GM19328 (cell line): ENCODE results near the gene FLT1.

Source experiments
- ATAC-seq: cut with Tn5 transposase; IDR thresholded peaks from one replicate; pipeline ENCODE4 v1.9.1; 2021; ENCODE audit warnings: mild to moderate bottlenecking, moderate library complexity; ENCODE audit not compliant: unreplicated experiment

The FLT1 gene

DNA sequence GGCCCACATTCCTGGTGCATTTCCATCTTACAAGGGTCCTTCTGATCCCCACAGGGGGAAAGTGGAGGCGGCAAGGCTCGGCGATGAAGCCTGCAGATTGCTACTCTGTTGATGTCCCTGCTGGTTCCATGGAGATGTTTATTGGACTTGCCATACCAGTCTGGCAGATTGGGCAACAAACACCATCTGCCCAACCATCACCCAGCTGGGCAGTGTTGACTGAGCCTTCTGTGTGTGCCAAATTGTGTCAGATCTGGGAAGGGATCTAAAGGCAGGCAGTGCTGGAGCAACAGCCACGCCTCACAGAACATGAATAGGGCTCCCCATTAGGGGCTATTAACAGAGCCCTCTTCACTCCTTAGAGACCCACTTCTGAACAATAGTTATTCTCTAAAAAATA is 35.0 kb downstream of the FLT1 start:
- ATAC-seq = no peak

DNA sequence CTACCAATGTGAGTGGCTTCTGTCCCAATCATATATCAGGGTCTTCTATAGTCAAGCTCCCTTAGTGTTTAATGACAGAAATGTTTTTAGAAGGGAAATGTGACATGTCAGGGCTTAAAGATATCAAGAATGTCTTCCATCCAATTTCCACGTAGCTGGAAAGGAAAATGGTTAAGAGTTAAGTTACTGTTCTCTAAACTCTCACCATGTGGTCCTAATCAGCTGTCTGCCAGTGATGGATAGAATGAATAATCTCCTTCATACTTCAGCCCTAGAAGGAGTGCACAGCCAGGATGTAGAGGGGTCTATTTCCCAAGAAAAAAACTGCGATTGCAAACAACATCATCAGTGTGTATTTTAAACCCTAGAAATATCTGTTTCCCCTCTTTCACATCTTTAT is 36.3 kb downstream of the FLT1 start:
- ATAC-seq = no peak

DNA sequence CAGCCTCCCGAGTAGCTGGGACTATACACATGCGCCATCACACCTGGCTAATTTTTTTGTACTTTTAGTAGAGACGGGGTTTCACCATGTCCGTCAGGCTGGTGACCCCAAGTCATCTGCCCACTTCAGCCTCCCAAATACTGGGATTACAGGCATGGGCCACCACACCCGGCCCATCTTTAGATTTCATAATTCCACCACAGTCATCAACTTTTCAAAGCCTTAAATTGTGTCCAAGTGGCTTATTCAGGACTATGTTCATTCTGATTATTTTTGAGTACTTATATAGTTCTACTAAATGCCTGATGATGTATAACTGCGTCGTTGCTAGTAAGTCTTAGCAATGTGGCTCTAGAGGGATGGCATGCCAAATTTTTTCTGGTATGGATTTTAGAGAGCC is 36.9 kb downstream of the FLT1 start:
- ATAC-seq = no peak

DNA sequence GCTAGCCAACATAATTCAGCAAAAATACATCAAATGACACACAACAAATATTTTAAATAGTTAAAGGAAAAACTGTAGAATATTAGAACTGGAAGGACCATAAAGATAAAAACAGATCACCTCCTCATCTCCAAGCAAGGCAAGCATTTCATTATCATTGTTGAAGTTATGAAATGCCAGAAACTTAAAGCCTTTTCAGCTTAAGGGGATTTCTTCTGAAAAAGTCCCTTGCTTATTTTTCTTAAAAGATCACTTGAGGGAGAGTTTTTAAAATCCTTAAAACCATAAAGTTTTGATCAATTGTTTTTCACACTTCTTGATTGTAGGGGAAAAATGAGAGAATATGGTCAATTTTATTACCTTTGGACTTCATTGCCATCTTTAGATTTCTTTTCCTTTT is 37.4 kb downstream of the FLT1 start:
- no peak for ATAC-seq

DNA sequence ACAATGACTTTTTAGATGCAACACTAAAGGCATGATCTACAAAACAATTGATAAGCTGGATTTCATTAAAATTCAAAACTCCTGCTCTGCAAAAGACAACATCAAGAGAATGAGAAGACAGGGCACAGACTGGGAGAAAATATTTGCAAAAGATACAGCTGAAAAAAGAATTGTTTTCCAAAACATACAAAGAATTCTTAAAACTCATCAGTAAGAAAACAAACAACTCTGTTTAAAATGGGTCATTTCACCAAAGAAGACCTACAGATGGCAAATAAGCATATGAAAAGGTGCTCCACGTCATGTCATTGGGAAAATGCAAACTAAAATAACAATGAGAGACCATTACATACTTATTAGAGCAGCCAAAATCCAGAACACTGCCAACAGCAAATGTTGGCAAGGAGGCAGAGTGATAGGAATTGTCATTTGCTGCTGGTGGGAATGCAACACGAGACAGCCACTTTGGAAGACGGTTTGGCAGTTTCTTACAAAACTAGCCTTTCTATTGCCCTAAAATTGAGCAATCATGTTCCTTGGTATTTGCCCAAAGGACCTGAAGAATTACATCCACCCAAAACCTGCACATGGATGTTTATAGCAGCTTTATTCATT is 39.2 kb downstream of the FLT1 start:
- no peak for ATAC-seq

DNA sequence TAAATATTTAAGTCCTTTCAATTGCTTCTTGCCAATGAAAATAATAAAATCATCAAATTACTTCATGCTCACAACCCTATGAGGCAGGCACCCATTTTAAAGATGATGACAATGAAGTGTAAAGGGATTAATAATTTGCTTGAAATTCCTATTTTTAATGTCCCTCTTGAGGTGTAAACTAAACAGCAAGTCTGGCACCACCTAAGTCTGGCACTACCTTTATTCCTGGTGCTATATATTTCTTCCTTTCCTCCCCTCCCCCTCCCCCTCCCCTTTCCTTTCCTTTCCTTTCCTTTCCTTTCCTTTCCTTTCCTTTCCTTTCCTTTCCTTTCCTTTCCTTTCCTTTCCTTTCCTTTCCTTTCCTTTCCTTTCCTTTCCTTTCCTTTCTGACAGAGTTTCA is 42.2 kb downstream of the FLT1 start:
- no peak for ATAC-seq

DNA sequence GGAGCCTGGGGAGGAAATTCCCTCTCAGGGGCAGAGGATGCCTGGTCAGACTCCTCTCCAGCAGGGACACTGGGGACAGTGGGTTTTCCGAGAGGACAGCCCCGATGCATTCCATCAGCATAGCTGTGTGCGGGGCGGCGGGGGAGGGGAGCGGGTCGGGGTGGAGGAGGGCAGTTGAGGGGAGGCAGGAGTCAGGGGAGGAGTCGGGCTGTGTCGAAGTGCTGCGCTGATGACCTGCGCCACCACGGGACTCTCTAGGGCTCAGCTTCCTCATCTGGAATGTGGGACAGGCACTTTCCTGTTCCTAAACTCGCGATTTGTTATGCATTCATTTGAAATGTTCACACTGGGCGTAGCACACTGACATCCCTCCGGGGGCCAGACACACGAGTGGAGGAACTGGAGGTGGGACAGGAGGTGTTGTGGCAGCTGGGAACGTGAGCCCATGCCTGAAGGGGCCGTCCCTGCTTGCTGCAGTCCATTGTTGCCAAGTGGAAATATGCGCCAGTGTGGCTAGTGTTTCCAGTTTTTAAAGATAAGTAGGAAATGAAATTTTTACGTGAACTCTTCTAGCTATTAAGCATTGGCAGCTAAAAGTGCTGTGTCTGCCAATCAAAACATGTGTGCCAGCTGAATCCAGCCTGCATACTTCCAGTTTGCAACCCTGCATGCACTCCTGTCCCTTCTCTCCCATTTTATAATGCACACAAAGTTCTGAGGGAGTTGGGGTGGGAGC is 43.3 kb downstream of the FLT1 start:
- no peak for ATAC-seq

DNA sequence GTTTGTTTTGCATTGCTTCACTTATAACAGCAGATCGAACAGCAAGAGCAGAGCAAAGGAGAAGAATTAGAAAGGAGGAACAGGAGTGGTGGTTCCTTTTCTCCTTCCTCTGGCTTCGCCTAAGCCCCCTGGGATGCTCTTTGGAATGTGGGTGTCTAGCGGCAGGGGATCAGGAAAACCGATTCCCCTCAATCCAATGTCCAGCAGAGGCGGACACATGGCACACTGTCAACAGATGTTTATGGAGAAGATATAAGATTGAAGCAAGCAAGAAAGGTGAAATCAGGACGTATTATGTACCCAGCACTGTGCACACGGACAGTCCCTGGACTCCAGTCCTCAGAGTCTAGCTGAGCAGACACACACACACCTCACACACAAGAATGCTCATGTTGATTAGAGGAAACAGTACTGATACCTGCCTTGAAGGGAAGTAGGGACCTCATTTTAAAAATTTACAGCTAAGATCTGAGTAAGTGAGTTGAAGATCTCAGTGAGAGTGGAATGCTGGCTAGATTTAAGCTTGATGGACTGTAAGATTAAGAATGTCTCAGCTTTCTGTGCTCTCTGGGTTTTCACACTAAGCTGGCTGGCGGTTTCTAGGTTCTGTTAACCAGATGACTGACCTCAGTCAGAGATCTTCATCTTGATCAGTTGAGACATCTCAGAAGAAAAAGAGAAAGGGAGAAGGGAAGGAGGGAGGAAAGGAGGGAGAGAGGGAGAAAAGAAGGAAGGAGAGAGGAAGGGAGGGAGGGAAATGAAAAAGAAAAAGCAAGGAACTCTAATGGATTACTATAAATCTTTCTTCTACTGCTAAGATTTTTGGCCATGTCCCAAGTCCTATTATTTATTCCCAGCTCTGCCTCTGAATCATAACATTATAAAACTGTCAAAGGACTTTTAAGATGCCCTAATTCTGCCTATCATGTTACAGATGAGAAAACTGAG is 44.8 kb downstream of the FLT1 start:
- no peak for ATAC-seq

DNA sequence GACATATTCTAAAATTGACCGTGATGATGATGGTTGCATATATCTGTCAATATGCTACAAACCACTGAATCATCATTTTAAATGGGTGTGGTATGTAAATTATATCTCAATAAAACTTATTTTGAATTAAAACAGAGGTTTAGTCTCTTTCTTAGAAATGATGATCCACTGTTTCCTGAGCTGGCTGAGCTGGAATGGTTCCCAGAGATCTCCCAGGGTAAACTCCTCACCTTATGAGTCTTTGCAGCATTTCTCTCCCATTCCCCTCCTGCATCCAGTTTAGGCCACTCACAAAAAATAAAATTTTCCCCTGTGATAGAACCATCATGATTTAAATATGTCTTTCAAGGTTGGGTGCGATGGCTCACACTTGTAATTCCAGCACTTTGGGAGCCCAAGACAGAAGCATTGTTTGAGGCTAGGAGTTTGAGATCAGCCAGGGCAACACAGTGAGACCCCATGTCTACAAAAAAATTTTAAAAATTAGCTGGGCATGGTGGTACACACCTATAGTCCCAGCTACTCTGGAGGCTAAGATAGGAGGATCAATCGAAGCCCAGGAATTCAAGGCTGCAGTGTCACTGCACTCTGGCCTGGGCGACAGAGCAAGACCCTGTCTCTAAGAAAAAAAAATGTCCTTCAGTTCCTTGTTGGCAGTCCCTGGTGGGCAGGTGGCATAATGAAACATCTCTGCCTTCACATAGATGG is 46.1 kb downstream of the FLT1 start:
- ATAC-seq = no peak

DNA sequence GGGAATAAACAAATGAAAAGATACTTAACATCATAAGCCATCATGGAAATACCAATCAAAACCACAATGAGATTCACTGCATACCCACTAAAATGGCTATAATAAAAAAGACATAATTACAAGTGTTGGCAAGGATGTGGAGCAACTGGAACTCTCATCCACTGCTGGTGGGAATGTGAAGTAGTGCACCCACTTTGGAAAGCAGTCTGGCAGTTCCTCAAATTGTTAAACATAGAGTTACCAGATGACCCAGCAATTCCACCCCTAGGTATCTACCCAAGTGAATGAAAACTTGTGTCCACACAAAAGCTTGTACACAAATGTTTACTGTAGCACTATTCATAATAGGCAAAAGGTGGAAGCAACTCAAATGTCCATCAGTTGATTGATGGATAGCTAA is 46.9 kb downstream of the FLT1 start:
- no peak for ATAC-seq

DNA sequence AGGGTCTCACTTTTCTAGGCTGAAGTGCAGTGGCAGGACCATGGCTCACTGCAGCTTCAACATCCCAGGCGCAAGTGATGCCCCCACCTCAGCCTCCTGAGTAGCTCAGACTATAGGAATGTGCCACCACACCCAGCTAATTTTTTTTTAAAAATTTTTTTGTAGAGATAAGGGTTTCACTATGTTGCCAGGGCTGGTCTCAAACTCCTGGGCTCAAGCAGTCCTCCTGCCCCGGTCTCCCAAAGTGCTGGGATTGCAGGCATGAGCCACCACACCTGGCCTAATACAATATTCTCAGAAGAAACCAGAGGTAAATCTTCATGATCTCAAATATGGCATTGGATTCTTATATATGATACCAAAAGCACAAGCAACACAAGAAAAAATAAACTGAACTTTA is 47.7 kb downstream of the FLT1 start:
- ATAC-seq = no peak

DNA sequence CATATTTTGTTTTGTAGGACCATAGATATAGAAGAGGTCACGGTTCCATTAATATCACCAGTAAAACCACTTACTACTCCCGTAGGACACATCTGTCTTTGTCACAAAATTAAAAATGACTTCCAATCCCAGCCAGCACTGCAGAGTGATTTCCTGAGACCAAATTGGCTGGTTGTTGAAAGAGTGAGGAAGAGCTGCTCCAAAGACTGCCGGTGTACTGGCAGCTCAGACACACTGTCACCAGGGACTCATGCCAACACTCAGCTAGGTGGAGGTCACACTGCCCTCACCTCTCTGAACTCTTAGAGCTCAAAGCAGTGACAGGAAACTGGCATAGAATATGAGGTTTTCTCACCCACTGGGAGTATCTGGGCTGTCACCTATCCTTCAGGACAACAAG is 52.1 kb downstream of the FLT1 start:
- no peak for ATAC-seq

DNA sequence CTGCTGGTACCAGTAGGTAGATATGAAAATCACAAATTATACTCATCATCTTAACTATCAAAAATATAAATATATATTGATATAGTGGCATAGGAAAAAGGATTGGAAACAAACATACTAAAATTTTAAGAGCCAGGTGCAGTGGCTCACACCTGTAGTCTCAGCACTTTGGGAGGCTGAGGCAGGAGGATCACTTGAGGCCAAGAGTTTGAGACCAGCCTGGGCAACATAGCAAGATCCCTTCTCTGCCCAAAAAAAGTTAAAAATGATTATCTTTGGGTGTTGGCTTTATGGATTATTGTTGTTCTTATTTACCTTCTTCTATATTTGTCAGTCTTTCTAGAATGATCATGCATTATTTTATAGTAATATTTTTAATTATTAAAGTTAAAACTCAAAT is 53.4 kb downstream of the FLT1 start:
- no peak for ATAC-seq

DNA sequence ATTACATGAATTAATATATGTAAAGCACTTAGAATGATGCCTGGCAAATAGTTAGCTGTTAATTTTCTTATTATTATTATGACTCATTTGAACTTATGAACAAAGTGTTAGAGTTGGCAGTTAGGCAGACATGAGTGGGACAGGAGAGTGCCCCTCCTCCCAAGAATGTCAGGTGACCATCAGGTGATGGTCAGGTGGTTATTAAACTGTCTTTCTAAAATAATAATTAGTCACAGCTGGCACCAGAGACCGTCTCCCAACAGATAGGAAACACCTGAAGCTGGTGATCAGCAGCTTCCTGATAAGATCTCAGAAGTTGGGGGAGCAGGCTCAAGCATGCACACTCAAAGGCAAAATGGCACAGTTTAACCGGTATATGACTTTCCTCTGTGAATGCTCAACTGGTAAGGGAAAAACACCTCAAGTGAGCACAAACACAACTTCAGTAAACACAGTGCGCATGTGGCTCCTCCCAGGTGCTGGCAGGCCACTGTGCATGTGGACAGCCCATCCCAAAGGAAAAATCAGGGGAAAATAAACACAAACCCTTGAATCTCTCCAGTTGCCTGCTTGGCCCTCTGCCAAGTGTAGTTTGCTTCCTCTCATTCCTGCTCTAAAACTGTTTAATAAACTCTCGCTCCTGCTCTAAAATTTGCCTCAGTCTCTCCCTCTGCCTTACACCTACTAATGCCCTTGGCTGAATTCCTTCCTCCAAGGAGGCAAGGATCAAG is 54.0 kb downstream of the FLT1 start:
- ATAC-seq = no peak

DNA sequence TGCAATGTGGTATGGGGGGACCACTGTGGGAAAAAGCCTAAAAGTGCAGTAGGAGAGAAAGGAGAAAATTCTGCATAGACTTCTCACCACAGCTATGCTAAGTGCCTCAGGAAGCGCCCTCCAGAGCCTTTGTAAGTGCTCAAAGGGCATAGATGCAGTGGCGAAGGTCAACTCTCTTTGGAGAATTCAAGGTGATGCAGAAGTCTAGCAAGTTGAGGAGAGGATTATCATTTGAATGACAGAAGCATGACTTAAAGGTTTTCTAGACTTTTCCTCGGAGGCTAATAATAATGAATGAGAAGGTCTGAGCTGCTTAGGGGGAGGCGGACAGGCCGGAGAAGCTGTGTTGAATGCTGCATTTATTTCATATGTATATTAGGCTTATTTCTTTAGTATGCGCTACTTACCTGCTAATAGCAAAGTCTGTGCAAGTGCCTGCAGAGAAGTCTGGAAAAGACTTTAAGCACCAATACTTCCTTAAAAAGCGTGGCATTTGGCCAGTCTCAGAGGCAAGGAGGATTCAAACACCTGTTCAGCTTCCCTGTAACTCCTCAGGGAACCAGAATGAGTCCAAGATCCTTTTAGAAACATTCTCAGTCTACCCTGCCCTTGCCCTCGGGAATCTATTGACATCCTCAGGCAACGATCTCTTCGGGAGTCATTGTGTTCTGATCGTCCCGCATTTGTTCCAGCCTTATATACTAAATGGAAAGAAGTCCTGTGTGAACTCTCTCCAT is 56.2 kb downstream of the FLT1 start:
- ATAC-seq = no peak

DNA sequence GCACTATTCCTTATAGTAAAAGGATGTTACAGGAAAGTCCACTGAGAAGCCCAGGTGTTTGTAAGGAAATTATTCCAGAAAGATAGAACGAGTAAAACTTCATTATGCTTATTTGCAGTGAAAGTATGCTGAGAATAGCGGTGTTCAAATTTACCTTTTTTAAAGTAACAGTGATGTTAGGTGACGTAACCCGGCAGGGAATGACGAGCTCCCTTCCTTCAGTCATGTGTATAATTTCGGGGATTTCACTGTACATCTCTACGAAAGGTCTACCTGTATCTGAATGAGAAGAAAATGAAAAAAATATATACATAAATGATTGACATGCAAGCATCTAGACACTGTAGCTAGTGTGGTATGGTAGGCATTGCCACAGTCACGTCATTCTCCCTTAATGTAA is 56.9 kb downstream of the FLT1 start:
- ATAC-seq = no peak

DNA sequence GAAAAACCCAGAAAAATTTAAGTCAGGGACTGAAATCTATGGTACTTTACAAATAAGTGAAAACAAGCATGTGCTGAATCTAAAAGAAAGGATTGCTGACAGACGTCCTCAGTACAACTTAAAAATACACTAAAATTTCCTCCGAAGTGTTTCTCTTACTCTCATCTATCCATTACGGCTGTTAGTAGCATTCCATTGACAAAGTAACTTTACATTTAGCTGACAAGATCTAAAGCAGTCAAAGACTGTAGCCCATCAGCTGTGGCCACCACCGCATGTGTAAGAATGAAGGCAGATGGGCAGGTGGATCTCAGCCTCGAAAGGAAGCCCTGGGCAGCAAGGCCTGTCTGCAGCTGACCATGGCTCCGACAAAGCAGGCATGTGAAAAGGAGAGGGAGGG is 59.0 kb downstream of the FLT1 start:
- ATAC-seq = no peak

DNA sequence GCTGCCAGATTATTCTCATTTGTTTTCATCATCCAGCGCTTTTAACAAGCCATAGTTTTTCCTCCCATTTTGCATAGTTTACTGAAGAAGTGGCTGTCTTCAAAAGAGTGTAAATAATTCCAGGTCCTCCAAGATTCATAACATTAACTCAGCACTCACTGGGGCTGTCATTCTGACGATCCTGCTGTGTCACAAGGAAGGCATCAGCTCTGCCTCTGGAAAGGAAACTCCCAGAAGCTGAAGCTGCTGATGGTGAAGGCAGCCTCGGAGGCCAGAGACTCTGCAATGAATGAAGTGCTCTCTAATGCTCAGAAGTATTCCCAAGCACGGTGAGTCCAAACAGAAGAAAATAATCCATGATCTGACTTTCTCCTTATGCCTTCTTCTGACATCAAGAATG is 60.0 kb downstream of the FLT1 start:
- no peak for ATAC-seq

DNA sequence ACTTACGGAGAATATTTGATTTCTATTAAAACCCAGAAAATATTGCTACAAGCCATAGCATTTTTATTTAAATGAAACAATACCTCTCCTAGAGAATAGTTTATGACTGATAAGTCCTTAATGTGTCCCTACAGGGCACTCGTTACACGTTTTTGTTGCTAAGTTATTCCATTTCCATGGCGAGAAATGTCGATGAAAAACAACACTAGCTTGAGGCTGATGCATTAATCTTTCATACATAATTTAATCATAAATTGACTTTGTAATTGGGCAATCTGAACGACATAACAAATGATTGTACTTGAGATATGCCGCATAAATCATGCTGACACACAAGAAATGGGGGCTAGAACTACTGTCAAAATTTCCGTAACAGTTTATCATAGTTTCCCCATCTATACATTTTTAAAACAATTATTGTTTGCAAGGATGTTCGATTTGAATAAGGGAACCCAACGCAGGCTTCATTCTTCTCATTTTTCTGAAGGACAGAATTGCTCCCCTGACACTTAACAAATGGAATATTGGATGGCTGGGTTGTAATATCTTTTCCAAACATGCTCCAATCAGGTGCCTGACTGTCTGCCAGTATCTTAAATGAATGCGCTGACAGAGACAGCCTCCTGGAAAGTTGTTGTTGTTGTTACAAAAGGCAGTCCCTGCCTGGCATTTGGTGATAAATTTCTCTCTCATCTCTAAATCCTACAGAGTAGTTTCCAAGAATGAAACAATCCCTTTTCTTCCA is 61.9 kb downstream of the FLT1 start:
- no peak for ATAC-seq
